ENCODE data around the gene PDCD6IP. TPM values are rescaled to one million over a fixed set of nuclear protein-coding genes. Genes with fewer than 3 reads are reported as not detected.

PDCD6IP gene
- total RNA-seq, 2 donors from 2014 or later: 165 to 251 TPM

DNA sequence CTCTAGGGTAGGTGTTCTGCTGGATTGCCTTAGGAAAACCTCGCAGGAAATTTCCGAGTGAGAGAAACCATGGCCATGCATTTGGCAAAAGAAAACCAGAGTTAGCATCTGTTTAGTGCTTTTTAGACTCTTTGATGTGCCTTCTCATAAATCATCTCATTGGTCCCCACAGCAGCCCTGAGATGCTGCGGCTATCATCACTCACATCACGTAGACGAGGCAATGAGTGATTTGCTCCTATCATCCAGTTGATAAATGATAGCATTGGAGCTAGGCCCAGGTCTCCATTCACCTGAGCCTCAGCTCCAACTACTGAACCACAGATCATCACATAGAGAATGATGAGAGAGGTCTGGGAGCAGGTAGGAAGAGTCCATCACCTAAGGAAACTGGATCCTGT lies 111.1 kb downstream of the PDCD6IP start:
- intact Hi-C loops (cut with DNase I): no loop called here
- Histone ChIP-seq H3K9me3 (no peaks in the 10 kb centered on the region), H3K4me1 (replicated peaks) (no peaks in the 10 kb centered on the region), H3K27me3 (replicated peaks; ENCODE audit: insufficient read depth) (no peaks in the 10 kb centered on the region), H3K27ac (no peak overlapping the region), H3K36me3 (no peaks in the 10 kb centered on the region), H3K4me3 (no peak overlapping the region)
- TF ChIP-seq, protein P1, sequence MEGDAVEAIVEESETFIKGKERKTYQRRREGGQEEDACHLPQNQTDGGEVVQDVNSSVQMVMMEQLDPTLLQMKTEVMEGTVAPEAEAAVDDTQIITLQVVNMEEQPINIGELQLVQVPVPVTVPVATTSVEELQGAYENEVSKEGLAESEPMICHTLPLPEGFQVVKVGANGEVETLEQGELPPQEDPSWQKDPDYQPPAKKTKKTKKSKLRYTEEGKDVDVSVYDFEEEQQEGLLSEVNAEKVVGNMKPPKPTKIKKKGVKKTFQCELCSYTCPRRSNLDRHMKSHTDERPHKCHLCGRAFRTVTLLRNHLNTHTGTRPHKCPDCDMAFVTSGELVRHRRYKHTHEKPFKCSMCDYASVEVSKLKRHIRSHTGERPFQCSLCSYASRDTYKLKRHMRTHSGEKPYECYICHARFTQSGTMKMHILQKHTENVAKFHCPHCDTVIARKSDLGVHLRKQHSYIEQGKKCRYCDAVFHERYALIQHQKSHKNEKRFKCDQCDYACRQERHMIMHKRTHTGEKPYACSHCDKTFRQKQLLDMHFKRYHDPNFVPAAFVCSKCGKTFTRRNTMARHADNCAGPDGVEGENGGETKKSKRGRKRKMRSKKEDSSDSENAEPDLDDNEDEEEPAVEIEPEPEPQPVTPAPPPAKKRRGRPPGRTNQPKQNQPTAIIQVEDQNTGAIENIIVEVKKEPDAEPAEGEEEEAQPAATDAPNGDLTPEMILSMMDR (IDR thresholded peaks at IDR 0.05): no peak
- TF ChIP-seq POLR2A (IDR thresholded peaks at IDR 0.05) (no peak), POLR2AphosphoS5 (IDR thresholded peaks at IDR 0.05) (no peak)
- no peak for DNase-seq (ENCODE audit: low spot score)
- WGBS: 92% methylated on average over 5 of the region's 5 CpGs

DNA sequence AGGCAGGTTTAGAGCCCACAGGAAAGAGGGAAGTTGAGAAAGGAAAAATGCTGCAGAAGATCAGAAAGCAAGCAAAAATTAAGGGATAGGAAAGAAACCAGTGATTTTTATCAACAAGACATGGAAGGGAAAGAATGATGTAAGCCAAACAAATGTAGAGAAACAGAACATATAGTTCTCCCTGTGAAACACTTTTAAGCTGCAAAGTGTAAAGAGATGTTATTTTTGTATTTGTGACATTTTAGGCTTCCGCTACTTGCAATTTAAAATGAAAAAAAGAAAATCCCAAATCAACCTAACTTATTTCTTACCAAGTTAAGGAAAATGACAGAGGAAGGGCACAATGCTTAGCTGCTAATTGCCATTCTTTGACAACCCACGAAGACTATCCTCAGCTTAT lies 111.6 kb downstream of the PDCD6IP start:
- no peaks in the 10 kb centered on the region for H3K27me3 ChIP-seq (replicated peaks; ENCODE audit: insufficient read depth)
- no peak overlapping the region for H3K4me3 ChIP-seq
- intact Hi-C loops (cut with DNase I): no loop called here
- TF ChIP-seq, protein P1 (IDR thresholded peaks at IDR 0.05): no peak
- TF ChIP-seq POLR2A (IDR thresholded peaks at IDR 0.05): no peak
- TF ChIP-seq POLR2AphosphoS5 (IDR thresholded peaks at IDR 0.05): no peak
- H3K9me3 ChIP-seq: no peaks in the 10 kb centered on the region
- DNase-seq (ENCODE audit: low spot score): no peak
- no peak overlapping the region for H3K27ac ChIP-seq
- H3K4me1 ChIP-seq (replicated peaks): no peaks in the 10 kb centered on the region
- no peaks in the 10 kb centered on the region for H3K36me3 ChIP-seq
- 93% methylated on average over 2 of the region's 2 CpGs for WGBS

DNA sequence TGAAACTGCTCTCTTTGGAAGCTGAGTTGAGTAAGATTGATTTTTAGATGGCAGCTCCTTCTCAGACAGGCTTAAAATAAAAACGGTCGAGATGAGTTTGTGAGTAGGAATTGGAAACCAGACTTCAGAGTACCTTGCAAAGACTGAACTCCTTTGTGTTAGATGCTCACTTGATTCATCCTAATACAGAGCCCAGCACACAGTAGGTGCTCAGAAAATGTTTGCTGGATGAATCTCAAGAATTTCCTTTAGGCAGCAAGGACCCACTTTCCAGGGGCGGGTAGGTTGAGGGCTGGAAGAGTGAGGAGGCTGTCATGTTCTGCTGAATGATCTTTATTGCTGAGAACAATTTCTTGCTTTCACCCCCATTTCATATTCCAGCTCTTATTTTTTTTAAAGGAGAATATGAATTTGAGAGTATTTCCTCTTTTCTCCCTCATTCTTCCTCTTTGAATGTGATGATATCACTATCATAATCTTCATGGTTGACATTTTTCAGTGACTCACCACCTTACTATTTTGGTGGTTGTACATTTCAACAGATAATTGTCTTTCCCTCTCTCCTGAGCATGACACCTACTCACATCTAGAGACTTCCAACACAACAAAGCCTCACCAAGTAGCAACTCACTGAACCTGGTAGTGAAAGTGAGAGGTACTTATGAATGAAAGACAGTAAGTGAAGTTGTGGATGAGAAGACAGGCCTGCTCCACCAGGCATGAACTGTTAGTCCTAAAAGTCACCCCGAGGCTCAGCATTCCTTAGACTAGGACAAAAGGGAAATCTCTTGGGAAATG lies 113.3 kb downstream of the PDCD6IP start:
- WGBS: 94% methylated on average over 4 of the region's 4 CpGs
- Histone ChIP-seq H3K4me1 (replicated peaks) (no peaks in the 10 kb centered on the region), H3K4me3 (no peak overlapping the region), H3K36me3 (no peaks in the 10 kb centered on the region), H3K9me3 (no peaks in the 10 kb centered on the region), H3K27ac (no peak overlapping the region), H3K27me3 (replicated peaks; ENCODE audit: insufficient read depth) (no peaks in the 10 kb centered on the region)
- TF ChIP-seq POLR2A (IDR thresholded peaks at IDR 0.05): no peak
- TF ChIP-seq, protein P1 (IDR thresholded peaks at IDR 0.05): no peak
- TF ChIP-seq POLR2AphosphoS5 (IDR thresholded peaks at IDR 0.05): no peak
- intact Hi-C loops (cut with DNase I): no loop called here
- DNase-seq (ENCODE audit: low spot score): no peak

DNA sequence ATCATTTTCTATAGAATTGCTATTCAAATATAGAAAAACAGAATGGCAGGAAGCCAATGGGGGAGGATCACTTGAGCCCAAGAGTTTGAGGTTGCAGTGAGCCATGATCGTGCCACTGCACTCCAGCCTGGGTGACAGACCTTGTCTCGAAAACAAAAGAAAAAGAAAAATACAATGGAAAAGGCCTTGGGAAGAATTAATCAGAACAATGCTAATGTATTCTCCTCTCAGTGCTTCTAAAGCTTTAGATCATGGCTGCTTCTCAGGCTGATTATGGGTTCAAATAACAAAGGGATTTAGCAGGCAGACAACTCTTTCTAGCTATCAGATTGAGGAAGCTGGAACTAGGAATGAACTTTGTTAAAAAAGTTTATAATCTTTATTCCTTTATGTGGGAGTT lies 115.8 kb downstream of the PDCD6IP start:
- TF ChIP-seq, protein P1 (IDR thresholded peaks at IDR 0.05): no peak
- TF ChIP-seq POLR2A (IDR thresholded peaks at IDR 0.05) (no peak), POLR2AphosphoS5 (IDR thresholded peaks at IDR 0.05) (no peak)
- 74% methylated on average over 2 of the region's 2 CpGs for WGBS
- H3K36me3 ChIP-seq: no peaks in the 10 kb centered on the region
- H3K4me3 ChIP-seq: no peak overlapping the region
- no peaks in the 10 kb centered on the region for H3K4me1 ChIP-seq (replicated peaks)
- no peak for DNase-seq (ENCODE audit: low spot score)
- H3K27me3 ChIP-seq (replicated peaks; ENCODE audit: insufficient read depth): no peaks in the 10 kb centered on the region
- no peak overlapping the region for H3K27ac ChIP-seq
- intact Hi-C loops (cut with DNase I): no loop called here
- H3K9me3 ChIP-seq: no peaks in the 10 kb centered on the region

All from prostate gland (tissue), 2 donors.